HFF-Myc (cell line): ENCODE data around the gene NTN1.

Source experiments
- DNase-seq: peaks from one replicate; pipeline ENCODE4 v3.0.0-alpha.2; 2011; ENCODE audit warnings: low read depth; ENCODE audit errors: extremely low read depth
- H3K4me3 ChIP-seq: replicated peaks from 2 replicates; pipeline ENCODE4 v1.5.1; 2011; ENCODE audit warnings: low read depth, mild to moderate bottlenecking, control low read depth, low read length
- TF ChIP-seq, protein P1 (sequence below): IDR thresholded peaks from 2 replicates; pipeline ENCODE4 v1.5.1; 2012; ENCODE audit warnings: mild to moderate bottlenecking, low read depth, low read length, control low read depth; ENCODE audit errors: missing control alignments

The NTN1 gene

DNA sequence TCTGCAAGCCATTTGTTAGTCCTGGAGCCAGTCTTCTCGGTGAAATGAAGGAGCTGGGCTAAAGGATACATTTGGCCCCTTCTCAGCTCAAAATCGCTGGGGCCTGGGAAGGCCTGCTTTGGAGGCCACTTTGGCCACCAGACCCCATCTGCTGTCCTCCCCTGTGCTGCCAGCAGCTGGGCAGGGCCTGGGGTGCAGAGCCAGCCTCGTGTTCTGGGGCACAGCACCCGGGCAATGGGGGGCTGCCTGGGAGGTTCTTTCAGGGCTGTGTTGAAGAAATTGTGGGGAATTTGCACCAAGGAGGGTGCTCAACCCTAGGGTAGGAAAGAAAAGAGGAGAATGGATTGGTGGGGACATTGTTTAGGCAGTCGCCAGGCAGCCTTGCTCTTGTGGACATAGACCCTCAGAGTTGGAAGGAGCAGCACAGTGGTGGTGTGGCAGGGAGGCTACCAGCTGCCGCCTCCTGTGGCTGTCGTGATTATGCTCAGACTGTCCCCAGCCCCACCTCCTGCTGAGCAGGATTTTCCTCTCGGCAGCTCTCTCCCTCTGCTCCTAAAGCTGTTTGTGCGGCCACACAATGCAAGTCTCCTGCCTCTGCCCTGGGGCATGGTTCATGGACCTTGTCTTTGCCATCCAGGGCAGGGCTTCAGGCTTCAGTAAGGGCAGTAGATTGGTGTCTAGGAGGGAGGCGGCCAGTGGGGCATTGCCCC is 174.8 kb downstream of the NTN1 start:
- TF ChIP-seq, protein P1, sequence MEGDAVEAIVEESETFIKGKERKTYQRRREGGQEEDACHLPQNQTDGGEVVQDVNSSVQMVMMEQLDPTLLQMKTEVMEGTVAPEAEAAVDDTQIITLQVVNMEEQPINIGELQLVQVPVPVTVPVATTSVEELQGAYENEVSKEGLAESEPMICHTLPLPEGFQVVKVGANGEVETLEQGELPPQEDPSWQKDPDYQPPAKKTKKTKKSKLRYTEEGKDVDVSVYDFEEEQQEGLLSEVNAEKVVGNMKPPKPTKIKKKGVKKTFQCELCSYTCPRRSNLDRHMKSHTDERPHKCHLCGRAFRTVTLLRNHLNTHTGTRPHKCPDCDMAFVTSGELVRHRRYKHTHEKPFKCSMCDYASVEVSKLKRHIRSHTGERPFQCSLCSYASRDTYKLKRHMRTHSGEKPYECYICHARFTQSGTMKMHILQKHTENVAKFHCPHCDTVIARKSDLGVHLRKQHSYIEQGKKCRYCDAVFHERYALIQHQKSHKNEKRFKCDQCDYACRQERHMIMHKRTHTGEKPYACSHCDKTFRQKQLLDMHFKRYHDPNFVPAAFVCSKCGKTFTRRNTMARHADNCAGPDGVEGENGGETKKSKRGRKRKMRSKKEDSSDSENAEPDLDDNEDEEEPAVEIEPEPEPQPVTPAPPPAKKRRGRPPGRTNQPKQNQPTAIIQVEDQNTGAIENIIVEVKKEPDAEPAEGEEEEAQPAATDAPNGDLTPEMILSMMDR: no peak
- no peak for DNase-seq
- no peak overlapping the region for H3K4me3 ChIP-seq

DNA sequence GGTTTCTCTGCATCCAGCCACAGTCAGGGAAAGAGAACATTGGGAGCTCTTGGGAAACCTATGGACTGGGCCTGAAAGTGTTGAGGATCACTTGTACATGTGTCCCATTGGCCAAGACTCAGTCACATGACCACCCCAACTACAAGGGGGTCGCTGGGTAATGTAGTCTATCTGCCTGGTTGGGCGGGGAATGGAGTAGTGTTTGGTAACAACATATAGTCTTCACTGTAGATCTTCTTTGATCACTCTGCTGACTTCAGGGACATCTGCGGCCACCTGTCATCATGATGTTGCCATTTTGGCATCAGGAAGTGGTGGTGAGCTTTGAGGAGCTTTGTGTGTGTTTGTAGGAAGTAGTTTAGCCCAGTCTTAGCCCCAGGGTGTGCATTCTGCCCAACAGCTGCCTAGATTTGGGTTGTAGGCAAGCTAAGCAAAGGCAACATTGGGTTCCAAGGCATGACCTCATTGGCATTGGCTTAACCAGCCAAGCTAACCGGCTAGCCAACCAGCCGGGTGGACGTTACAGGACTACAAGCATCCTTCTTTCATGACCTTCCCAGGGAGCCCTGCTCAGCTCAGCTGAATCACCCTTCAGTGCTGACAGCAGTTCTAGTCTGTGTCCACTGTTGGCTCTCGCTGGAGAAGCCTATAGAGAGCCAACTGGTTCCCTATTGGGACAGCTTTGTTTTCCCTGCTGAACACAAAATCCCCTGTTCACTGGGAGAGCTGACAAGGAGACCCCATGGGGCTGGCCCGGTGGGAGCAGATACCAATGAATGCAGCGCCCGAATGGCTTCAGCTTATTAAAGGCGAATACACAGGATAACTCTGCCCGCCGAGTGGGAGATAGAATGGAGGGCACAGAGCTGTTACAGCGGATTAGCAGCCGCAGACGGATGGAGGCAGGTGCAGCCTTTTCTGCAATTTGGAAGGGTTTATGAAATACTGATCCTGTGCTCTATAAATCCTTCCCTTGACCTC is 178.6 kb downstream of the NTN1 start:
- TF ChIP-seq, protein P1: no peak
- DNase-seq: no peak
- H3K4me3 ChIP-seq: no peak overlapping the region

DNA sequence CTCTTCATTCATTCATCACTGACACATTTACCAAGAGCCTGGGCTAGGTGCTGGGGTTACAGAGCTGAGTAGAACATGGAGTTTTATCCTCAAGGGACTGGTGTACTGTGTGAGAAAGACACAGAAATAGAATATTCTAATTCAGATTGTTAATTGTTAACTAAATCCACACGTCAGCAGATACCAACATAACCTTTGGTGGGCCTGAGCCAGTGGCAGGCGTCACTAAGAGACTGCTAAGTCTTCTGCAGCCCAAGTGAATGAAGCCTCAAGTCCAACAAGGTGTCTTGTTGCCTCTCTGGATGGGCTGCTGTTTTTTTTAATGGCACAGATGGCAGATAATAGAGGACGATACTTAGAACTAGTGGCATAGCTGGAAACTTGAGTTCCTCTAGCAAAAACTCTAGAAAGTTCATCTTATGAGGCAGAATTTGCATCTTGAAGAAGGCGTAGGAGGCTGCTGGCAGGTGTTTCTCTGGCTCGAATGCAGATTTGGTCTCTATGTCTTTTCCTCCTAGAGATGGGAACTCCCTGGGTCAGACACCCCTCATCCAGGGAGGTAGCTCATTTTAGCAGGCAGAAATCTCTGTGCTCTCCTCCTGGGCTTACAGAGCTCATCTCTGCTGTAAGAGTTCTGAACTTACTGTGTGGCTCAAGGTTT is 179.5 kb downstream of the NTN1 start:
- TF ChIP-seq, protein P1: no peak
- H3K4me3 ChIP-seq: no peak overlapping the region
- DNase-seq: no peak

GRCh38 chr17:9202532-9202931 is 181.2 kb downstream of the NTN1 start:
- no peak for DNase-seq
- H3K4me3 ChIP-seq: no peak overlapping the region
- TF ChIP-seq, protein P1: no peak

GRCh38 chr17:9203771-9204425 is 182.6 kb downstream of the NTN1 start:
- no peak overlapping the region for H3K4me3 ChIP-seq
- DNase-seq: no peak
- TF ChIP-seq, protein P1: no peak

DNA sequence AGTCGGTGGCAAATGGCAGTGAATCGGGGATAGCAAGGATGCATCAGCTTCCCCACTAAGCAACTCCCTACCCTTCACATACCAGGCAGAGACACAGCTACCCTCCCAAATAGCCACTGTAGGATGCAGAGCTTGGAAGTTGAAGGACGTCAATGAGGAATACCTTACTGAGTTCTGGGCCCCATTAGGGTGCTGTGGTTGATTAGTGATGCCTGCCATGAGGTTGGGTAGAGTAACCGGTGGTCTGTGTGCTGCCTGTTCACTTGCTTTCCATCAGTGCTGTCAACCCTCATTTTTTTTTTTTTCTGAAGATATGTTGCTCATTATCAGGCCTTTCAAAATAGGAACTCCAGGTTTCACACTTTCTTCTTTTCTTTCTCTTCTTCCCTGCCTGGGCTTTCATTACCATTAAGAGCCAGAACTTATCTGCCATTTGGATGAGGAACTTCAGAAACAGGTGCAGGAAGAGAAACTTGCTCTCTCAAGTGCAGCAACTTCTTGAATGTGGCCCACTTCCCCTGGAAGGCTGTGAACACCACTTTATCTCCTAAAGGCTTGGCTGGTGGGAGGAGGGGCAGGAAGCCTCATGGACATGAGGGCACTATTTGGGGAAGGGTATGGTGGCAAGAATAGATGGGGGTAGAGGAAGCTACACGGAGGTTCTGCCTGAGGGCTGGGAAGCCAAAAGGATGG is 183.5 kb downstream of the NTN1 start:
- TF ChIP-seq, protein P1: no peak
- no peak for DNase-seq
- H3K4me3 ChIP-seq: no peak overlapping the region
